Stimulated activated CD8-positive, alpha-beta memory T cell treated with anti-CD3 and anti-CD28 coated beads, Interleukin-2, amount 100 ng/mL, for 1 hour (primary cell): ENCODE measurements around the gene ANAPC15.
A peak's percentile ranks its signal among the peaks of the same experiment; 100 is the strongest.
"Not testable (repeated sequence)": the region's sequence is repeated elsewhere in the genome, so short reads cannot be mapped to it uniquely, and the experiment has no call there.

Experiments
- DNase-seq, 2 donors: peaks; one replicate each; pipeline ENCODE4 v3.0.0-alpha.2; 2020; ENCODE audit warnings: low read depth in 2 of 2

ANAPC15 gene

DNA sequence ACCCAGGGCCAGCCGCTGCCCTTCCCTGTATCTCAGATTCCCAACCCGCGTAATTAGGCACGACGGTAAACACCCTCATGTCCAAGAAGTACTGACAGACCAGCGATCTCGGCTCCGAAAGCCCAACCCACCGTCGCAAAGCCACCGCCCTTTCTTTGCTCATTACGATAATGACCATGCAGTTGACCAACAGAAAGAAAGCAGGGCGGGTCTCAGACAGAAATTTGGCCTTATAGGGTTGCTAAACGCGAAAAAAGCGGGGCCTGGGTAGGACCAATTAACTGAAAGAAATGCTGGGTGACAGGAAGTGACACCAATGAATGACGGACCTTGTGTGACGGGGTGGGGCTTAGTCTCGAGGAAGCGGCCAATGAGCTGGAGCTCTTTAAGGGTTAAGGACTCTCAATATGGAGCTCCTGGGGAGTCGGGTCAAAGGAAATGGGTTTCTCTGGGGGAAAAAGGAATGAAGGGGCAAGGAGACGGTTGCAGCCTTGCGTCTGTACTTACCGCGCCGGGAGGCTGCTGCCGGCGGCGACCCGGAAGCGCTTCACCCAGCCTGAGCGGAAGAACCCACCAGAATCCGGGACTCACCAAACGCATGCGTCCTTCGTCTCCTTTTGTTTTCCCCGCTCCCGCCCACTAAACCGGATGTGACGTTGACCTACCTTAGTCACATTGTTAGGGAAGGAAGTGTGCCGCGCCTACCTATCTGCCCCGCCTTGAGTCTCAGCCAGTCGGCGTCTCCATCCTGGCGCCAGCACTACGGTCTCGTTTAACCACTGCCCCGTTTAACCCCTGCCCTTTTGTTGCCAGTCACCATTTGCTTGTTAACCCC is at the start of gene ANAPC15:
TSS of gene ANAPC15 (minus strand) at position 553 of the 835 bp plus-strand sequence. CDS start 1,419 bp downstream, outside the sequence.
- DNase-seq, result peak; percentile 95 to 98

DNA sequence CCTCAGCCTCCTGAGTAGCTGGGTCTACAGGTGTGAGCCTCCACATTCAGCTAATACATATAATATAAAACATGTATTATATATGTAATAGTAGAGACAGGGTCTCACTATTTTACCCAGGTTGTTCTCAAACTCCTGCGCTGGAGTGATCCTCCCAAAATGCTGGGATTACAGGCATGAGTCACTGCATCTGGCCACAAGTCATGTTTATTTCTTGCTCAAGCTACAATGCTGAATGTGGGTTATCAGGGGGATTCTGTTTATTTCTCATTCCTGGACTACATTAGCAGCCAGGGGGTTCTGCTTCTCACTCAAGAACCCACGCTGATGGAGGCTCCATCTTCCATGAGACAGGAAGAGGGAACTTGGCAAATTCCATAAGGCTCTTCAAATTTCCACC is 47.8 kb upstream of the ANAPC15 start:
- no peak for DNase-seq

DNA sequence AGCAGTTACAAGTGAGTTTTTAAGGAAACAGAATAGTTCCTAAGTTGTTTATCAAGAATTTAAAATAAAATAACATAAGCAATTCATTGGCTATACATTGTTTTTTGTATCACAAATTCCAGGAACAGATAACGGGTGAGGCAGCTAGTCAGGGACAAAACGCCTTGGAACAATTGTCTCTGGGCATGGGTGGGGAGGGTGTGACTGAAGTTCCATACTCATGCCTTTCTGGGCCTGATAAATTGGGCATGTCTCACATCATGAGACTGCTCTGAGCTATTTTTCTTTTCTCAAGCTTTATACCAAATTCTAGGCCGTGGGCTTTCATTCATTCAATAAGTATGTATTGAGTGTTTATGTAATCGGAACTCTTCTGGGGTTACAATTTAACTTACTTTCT is 44.6 kb upstream of the ANAPC15 start:
- DNase-seq, result no peak

DNA sequence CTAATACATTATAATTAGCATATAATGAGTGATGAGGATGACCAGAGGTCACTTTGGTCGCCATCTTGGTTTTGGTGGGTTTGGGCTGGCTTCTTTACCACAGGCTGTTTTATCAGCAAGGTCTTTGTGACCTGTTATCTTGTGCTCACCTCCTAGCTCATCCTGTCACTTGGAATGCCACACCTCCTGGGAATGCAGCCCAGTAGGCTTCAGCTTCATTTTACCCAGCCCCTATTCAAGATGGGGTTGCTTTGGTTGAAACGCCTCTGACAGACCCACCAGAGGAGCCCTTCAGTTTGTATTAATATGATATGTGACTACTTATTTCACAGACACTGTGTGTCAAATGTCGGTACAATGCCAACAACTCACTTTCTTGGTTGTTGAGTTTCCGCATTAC is 43.3 kb upstream of the ANAPC15 start:
- no peak for DNase-seq

DNA sequence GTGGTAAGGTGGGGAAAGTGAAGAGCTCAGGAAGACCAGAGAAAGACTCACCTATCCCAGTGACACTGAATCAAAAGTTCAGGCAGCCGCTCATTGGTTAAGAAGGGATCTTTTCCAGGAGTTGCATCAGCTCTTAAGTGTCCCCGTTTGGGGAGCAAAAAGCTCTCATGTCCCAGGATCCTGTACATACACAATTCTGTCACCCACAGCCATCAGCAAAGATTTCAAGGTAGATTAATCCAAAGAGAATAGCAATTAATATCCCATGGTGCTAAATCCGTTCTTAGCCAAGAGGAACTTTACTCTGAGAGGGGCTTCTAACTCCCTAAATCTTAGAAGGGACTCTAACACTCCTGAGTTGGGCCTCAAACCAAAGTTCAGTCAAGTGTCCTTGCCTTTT is 42.3 kb upstream of the ANAPC15 start:
- no peak for DNase-seq

DNA sequence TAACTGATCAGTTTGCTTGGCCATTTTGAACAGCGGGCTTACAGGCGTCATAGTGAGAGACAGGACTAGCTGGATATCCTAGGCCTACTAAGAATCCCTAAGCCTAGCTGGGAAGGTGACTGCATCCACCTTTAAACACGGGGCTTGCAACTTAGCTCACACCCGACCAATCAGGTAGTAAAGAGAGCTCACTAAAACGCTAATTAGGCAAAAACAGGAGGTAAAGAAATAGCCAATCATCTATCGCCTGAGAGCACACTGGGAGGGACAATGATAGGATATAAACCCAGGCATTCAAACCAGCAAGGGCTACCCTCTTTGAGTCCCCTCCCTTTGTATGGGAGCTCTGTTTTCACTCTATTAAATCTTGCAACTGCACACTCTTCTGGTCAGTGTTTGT is 41.4 kb upstream of the ANAPC15 start:
- not testable (repeated sequence) for DNase-seq

DNA sequence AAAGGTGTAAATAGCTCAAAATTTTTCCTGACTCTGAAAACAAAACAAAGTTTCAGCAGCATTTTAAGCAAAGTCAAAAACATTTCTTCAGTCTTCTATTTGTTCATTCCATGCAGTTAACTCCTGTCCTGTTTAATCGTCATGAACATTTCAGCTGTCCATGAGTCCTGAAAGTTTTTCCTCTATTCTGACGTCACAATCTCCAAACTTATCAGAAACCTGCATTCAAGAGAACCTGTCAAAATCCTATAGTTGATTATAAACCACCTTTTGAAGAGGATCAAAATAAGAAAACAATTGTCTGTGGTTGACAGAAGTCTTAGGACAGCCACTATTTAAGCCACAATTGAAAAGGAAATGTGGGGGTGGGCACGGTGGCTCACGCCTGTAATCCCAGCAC is 38.4 kb upstream of the ANAPC15 start:
- no peak for DNase-seq

DNA sequence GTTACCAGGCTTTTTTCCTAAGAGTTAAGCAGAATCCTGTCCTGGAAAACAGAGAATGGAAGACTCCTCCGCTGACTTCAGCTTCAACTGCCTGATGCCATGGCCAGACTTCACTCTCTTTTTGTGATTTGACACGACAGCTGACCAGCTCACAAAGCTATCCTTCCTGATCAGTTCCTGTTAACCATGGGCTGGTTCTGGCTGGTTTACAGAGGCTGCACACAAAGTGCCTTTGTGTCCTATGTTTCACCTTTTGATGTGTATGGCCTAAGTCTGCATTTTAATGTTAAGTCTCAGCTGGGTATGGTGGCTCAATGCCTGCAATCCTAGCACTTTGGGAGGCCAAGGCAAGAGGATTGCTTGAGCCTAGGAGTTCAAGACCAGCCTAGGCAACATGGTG is 34.1 kb upstream of the ANAPC15 start:
- DNase-seq, result no peak

DNA sequence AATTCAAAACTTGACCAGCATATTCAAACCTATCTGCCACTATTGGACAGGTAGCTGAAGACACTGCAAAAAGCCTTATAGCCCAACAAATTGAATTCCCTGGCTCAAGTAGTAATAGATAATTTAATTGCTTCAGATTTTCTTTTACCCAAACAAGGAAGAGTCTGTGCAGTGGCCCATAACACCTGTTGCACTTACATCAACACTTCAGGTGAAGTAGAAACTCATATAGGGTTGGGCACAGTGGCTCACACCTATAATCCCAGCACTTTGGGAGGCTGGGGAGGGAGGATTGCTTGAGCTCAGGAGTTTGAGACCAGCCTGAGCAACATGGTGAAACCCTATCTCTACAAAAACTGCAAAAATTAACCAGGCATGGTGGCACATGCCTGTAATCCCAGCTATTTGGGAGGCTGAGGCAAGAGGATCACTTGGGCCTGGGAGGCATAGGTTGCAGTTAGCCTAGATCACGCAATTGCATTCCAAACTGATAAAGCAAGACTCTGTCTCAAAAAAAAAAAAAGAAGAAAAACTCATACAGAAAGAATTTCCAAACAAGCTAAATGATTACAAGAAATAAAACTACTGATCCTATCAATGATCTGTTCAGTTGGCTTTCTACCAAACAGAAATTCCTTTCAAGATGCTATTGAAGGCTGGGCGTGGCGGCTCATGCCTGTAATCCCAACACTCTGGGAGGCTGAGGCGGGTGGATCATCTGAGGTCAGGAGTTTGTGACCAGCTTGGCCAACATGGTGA is 32.5 kb upstream of the ANAPC15 start:
- no peak for DNase-seq

DNA sequence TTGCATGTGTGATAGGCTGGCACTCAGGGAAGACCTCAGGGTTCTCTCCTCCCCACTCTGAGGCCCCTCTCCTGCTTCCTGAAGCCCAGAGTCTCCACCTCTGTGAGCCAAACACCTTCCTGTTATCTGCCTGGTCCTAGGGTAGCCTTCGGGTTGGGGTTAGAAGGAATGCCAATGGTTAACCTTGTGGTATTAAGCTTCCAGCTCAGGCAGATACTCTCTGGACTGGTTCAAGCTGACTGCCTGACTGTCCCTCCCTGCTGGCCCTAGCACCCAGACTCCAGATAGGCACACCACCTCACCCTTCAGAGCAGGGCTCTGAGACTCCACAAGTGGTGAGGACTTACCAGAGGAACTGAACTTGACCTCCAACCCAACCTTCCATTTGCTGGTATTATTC is 30.0 kb upstream of the ANAPC15 start:
- not testable (repeated sequence) for DNase-seq

DNA sequence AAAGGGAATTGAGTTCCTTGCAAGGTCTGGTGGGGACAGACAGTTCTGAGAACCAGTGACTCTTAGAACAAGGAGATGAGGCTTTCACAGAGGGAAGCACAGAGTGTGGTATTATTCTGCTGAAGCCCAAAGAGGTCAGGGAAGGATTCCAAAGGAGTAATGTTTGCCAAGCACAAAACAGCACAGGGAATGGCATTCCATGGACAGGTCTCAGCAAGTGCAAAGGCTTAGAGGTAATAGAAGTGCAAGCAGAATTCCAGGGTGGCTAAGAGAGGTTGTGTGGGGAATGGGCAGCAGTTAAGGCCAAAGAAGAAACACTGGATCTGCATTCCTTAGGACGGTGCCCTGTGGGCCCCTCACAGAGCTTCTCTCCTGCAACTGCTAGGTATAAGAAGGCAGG is 29.6 kb upstream of the ANAPC15 start:
- not testable (repeated sequence) for DNase-seq

DNA sequence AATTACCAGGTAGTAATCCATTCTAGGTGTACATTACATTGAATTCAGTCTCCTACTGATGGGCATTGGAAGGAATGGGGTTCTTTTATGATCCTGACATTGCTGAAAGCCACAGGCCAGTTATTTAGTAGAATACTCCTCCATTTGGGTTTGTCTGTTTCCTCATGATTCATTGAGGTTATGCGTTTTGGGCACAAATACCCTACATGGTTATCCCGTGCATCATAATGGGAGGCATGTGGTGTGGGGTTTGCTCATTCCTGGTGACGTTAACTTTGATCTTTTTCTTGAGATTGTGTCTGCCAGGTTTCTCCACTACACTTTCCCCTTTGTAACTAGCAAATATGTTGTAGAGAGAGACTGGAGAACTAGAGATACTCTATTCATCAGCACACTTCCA is 28.6 kb upstream of the ANAPC15 start:
- DNase-seq, result no peak

DNA sequence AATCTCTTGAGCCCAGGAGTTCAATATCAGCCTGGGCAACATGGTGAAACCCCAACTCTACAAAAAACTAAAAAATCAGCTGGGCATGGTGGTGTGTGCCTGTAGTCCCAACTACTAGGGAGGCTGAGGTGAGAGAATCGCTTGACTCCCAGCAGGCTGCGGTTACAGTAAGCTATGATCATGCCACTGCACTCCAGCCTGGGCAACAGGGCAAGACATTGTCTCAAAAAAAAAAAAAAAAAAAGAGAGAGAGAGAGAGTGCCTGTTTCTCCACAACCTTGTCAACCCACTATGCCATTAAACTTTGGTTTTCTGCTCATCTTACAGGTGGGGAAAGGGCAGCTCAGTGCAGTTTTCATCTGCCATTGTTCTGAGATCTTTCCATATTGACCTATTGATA is 28.2 kb upstream of the ANAPC15 start:
- no peak for DNase-seq

DNA sequence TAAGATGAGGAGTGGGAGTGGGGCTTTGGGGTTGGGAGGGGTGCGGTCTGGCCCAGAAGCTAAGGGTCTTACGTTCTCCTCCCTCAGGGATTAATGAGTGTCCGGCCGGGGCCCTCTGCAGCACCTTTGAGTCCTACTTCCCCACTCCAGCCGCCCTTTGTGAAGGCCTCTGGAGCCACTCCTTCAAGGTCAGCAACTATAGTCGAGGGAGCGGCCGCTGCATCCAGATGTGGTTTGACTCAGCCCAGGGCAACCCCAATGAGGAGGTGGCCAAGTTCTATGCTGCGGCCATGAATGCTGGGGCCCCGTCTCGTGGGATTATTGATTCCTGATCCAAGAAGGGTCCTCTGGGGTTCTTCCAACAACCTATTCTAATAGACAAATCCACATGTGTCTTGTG is 27.0 kb upstream of the ANAPC15 start:
- no peak for DNase-seq

DNA sequence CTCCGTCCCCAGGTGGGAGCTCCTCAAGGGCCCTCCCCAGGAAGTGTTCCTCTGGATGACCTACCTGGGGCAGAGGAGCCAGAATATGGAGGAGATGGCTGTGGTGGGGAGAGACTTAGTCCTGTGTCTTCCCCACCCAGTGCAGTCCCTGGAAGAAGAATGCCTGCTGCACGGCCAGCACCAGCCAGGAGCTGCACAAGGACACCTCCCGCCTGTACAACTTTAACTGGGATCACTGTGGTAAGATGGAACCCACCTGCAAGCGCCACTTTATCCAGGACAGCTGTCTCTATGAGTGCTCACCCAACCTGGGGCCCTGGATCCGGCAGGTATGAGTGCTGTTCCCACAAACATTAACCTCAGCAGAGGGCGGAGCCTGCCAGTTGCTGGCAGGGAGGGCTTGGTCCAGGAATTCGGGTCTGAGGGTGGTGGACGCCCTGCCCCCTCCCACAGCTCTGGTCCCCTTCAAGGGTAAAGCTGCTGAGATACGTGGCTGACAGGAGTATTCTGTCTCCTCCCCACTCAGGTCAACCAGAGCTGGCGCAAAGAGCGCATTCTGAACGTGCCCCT is 26.4 kb upstream of the ANAPC15 start:
- no peak for DNase-seq

DNA sequence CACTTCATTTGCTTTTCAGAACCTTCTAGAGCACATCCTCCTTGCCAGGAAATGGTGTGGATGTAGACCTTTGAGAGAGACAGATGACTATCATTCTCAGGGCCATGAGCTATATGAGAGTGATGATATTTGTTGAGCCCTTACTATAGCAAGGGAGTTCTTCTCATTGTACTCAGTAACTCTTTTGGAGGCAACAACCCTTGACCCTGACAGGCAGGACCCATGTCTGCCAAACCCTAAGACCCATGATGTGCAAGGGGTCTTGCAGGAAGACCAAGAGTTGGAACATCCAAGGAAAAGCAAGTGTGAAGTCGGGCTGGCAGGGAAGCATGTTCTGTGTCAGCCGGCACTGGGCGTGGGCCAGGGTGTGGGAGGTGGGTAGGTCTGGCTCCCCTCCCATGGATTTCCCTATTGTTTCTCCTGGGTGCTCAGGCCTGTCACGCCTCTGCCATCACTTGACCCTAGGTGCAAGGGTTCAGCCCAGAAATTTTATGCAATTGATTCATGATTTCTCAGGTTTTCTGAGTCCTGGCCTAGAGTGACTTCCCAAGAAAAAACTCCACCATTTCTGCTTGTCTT is 24.3 kb upstream of the ANAPC15 start:
- DNase-seq, result no peak

DNA sequence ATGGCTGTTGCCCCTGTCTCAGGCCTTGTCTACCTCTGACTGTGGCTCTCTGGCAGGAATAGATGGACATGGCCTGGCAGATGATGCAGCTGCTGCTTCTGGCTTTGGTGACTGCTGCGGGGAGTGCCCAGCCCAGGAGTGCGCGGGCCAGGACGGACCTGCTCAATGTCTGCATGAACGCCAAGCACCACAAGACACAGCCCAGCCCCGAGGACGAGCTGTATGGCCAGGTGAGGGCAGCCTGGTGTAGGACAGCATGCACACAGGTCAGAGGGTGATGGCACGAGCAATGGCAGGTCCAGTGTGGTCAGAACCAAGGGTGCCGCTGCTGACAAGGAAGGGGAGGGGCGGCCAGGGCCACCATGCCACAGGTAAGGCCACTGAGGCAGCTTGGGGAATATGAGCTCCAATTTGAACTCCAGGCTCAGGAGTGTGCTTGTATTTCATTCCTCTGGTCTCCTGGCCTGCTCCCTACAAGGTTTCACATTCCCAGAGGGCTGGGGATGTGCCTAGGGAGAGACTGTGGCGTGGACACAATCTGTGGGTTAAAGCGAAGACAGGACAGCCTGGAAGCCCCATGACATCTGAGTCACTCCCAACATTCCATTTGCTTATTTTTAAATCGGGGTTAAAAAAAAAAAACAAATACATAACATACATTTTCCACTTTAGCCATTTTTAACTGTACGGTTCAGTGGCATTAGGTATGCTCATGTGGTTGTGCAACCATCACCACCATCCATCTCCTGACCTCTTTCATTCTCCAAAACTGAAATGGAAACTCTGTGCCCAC is 23.6 kb upstream of the ANAPC15 start:
- no peak for DNase-seq

DNA sequence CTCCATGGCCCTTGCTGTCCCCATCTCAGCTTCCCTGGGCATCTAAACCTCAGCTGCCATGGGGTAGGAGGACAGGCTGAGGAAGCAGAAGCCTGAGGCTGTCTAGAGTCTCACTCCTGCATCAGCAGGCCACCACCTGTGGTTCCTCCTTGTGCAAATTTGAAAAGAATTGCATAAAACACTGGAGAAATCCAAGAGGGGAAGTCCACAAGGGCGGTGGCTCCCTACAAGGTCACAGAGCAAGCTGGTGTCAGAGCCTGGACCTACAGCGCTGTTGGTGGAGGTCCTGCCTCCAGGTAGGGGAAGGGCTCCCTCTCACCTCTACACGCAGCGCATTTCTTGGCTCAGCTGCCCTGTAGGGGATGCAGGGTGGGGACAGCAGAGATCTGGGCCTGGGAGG is 23.0 kb upstream of the ANAPC15 start, which contains the start of gene FOLR3:
TSS of gene FOLR3 (plus strand) at position 253 of the 400 bp plus-strand sequence. CDS start 228 bp downstream, outside the sequence.
- DNase-seq, result not testable (repeated sequence)

DNA sequence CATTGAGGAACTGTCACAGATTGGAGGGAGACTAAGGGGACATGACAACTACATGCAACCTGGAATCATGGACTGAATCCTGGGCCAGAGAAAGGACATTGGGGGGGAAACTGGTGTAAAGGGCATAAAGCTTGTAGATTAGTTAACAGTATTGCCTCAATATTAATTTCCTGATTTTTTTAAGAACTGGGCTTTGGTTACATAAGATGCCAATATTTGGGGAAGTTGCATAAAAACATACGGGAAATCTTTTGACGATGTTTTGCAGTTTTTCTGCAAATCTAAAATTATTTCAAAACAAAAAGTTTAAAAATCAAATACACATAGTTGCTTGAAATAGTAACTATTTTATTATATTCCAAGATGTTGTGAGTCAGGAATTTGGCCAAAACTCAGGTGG is 20.2 kb upstream of the ANAPC15 start:
- DNase-seq, result no peak

DNA sequence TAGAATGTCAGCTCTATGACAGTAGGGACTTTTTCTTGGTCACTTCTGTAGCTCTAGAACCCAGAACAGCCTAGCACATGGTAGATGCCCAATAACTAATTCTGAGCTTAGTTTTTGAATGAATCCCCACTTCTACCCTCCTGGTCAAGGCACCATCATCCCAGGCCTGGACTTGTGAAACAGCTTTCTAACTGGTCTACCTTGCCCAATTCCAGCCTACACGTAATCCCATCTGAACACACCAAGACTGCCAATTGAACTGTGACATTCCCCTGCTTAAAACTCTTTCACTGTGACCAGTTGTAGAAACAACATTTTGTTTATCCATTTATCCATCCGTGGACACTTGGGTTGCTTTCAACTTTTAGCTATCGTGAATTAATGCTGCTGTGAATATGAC is 16.9 kb upstream of the ANAPC15 start:
- no peak for DNase-seq

DNA sequence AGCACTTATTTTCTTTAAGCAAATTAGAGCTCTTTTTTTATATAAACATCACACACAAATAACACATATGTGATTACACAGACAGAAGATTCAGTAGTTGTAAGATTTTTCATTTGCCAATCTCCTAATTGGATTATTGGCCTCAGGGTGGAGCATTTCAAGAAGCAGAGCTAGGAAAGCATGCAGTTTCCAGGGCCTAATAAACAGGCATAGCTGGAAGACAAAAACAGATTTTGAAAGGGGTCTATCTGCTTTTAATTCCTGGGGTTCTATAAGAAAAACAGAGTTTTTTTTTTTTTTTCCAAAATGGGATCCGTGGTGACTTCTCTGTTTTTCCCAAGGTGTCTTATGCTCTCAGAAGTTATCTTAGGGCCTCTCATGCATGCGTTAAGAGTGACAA is 15.4 kb upstream of the ANAPC15 start:
- no peak for DNase-seq
